SK-N-SH (cell line): ENCODE data around the gene CACNA1D. TPM values are rescaled to one million over a fixed set of nuclear protein-coding genes. Genes with fewer than 3 reads are reported as not detected.

ENCODE experiments used
- CTCF ChIA-PET: fragments of 300-600, 350-600 bp; formaldehyde crosslinking; extraction: SDS; loops from one replicate; lab custom pipeline; 2021; lab: Yijun Ruan, JAX
- POLR2A ChIA-PET: fragments of 350-600 bp; sonication (Branson Sonifier 250); formaldehyde crosslinking; extraction: SDS; loops from one replicate; lab custom pipeline; 2020; ENCODE audit warnings: antibody characterized with exemption, inconsistent platforms; lab: Yijun Ruan, JAX
- DNase-seq: peaks from one replicate; pipeline ENCODE4 v3.0.0; 2012
- H2AFZ ChIP-seq: fragments of 200-600 bp; sonication (generic); 2 replicates; pipeline ENCODE4 v1.8.1; 2016; ENCODE audit warnings: antibody characterized with exemption, mild to moderate bottlenecking, low read depth
- H3F3A ChIP-seq: fragments of 200-600 bp; sonication (generic); replicated peaks from 2 replicates; pipeline ENCODE3; 2016; ENCODE audit warnings: antibody characterized with exemption, mild to moderate bottlenecking; ENCODE audit not compliant: insufficient read depth
- H3K27ac ChIP-seq, 2 experiments: fragments of 200-500 bp in 1 of 2; fragments of 200-600 bp in 1 of 2; sonication (Bioruptor generic) in 1 of 2; sonication (generic), shearing (Covaris generic) in 1 of 2; 2 replicates each; pipeline versions ENCODE4 v1.5.1 to v1.6.1; 2014 to 2016; ENCODE audit warnings: low read depth in 2 of 2, inconsistent platforms in 1 of 2, low read length in 1 of 2, mild to moderate bottlenecking in 1 of 2, mixed read lengths in 1 of 2
- H3K27me3 ChIP-seq: fragments of 200-600 bp; sonication (generic), shearing (Covaris generic); 2 replicates; pipeline ENCODE4 v1.6.1; 2016; ENCODE audit warnings: mixed run types; ENCODE audit not compliant: insufficient read depth
- H3K36me3 ChIP-seq, 2 experiments: fragments of 200-500 bp in 1 of 2; fragments of 200-600 bp in 1 of 2; sonication (Bioruptor generic) in 1 of 2; sonication (generic) in 1 of 2; replicated peaks in 1 of 2; 2 replicates each; pipeline versions ENCODE3 to v1.5.1; 2014 to 2016; ENCODE audit warnings: low read length in 1 of 2, mild to moderate bottlenecking in 1 of 2; ENCODE audit not compliant: insufficient read depth in 2 of 2, control insufficient read depth in 1 of 2
- H3K4me1 ChIP-seq, 2 experiments: fragments of 200-500 bp in 1 of 2; fragments of 200-600 bp in 1 of 2; sonication (Bioruptor generic) in 1 of 2; sonication (generic), shearing (Covaris generic) in 1 of 2; 2 replicates each; pipeline versions ENCODE4 v1.5.1 to v1.6.1; 2014 to 2016; ENCODE audit warnings: low read depth in 1 of 2, low read length in 1 of 2, mixed run types in 1 of 2; ENCODE audit not compliant: insufficient read depth in 2 of 2, control insufficient read depth in 1 of 2
- H3K4me2 ChIP-seq: fragments of 200-600 bp; sonication (generic), shearing (Covaris generic); 2 replicates; pipeline ENCODE4 v1.6.1; 2017; ENCODE audit warnings: mixed run types
- H3K4me3 ChIP-seq, 2 experiments: fragments of 200-500 bp in 1 of 2; fragments of 200-600 bp in 1 of 2; sonication (Bioruptor generic) in 1 of 2; sonication (generic), shearing (Covaris generic) in 1 of 2; 2 replicates each; pipeline versions ENCODE4 v1.5.1 to v1.8.1; 2014 to 2016; ENCODE audit warnings: low read depth in 2 of 2, inconsistent platforms in 1 of 2, low read length in 1 of 2, mild to moderate bottlenecking in 1 of 2, mixed read lengths in 1 of 2, moderate library complexity in 1 of 2
- H3K79me2 ChIP-seq: fragments of 200-600 bp; sonication (generic); 2 replicates; pipeline ENCODE4 v1.8.1; 2017; ENCODE audit warnings: mild to moderate bottlenecking; ENCODE audit not compliant: insufficient read depth
- H3K9ac ChIP-seq: fragments of 200-600 bp; sonication (generic); 2 replicates; pipeline ENCODE4 v1.6.1; 2017; ENCODE audit warnings: mixed run types
- H3K9me2 ChIP-seq: fragments of 200-600 bp; sonication (generic); 2 replicates; pipeline ENCODE4 v1.6.1; 2017; ENCODE audit warnings: mixed run types
- H3K9me3 ChIP-seq: fragments of 200-600 bp; sonication (generic); 2 replicates; pipeline ENCODE4 v1.6.1; 2017; ENCODE audit warnings: mixed run types, mild to moderate bottlenecking, moderate library complexity
- H4K20me1 ChIP-seq: fragments of 200-600 bp; sonication (generic); 2 replicates; pipeline ENCODE4 v1.6.1; 2017; ENCODE audit warnings: mild to moderate bottlenecking, mixed run types; ENCODE audit not compliant: insufficient read depth
- CTCF ChIP-seq: fragments of 200-600 bp; sonication (generic); IDR thresholded peaks from 2 replicates; pipeline ENCODE4 v1.6.1; 2017; ENCODE audit warnings: antibody characterized with exemption, mild to moderate bottlenecking, moderate library complexity
- ELF1 ChIP-seq: IDR thresholded peaks from 2 replicates; pipeline ENCODE4 v1.4.0; 2012
- EZH2phosphoT487 ChIP-seq: fragments of 200-600 bp; sonication (generic); IDR thresholded peaks from 2 replicates; pipeline ENCODE4 v1.6.1; 2017; ENCODE audit warnings: low read depth, mixed run types, mild to moderate bottlenecking, antibody characterized with exemption, moderate library complexity, borderline replicate concordance
- FOSL2 ChIP-seq: IDR thresholded peaks from 2 replicates; pipeline ENCODE4 v1.4.0; 2012; ENCODE audit warnings: low read depth, mild to moderate bottlenecking, moderate library complexity, borderline replicate concordance
- GABPA ChIP-seq: IDR thresholded peaks from 2 replicates; pipeline ENCODE4 v1.4.0; 2012; ENCODE audit warnings: low read depth, mild to moderate bottlenecking
- MEF2A ChIP-seq: IDR thresholded peaks from 2 replicates; pipeline ENCODE4 v1.4.0; 2012; ENCODE audit warnings: low read depth, borderline replicate concordance
- RAD21 ChIP-seq: IDR thresholded peaks from 2 replicates; pipeline ENCODE4 v1.6.1; 2012; ENCODE audit warnings: mild to moderate bottlenecking, low read length
- RCOR1 ChIP-seq: fragments of 150-350 bp; IDR thresholded peaks from 2 replicates; pipeline ENCODE4 v1.6.1; 2017; ENCODE audit warnings: antibody characterized with exemption, low read length
- RXRA ChIP-seq: IDR thresholded peaks from 2 replicates; pipeline ENCODE4 v1.4.0; 2012; ENCODE audit warnings: low read depth, mild to moderate bottlenecking, borderline replicate concordance
- SIN3A ChIP-seq: IDR thresholded peaks from 2 replicates; pipeline ENCODE4 v1.6.1; 2012; ENCODE audit warnings: low read depth, mild to moderate bottlenecking, low read length, moderate library complexity, borderline replicate concordance
- TCF12 ChIP-seq: IDR thresholded peaks from 2 replicates; pipeline ENCODE4 v1.4.0; 2012
- TEAD4 ChIP-seq: IDR thresholded peaks from 2 replicates; pipeline ENCODE4 v1.4.0; 2012; ENCODE audit warnings: mild to moderate bottlenecking, borderline replicate concordance; ENCODE audit not compliant: insufficient read depth
- YY1 ChIP-seq: IDR thresholded peaks from 2 replicates; pipeline ENCODE4 v1.4.0; 2012; ENCODE audit warnings: low read depth, mild to moderate bottlenecking
- ZBTB33 ChIP-seq: IDR thresholded peaks from 2 replicates; pipeline ENCODE4 v1.4.0; 2012; ENCODE audit warnings: low read depth, borderline replicate concordance
- WGBS: methylation state at CpG from one replicate; pipeline ENCODE4 v1.1.6; 2017; ENCODE audit warnings: low lambda C conversion rate; 5-methylcytosine and 5-hydroxymethylcytosine counted together
- polyA plus RNA-seq, 3 experiments: library from polyadenylated mRNA; depleted of rRNA; stranded (reverse); fragments of >200 nt; gene quantifications; 2 replicates each; pipeline ENCODE4 v1.2.3, GENCODE V29; 2012
- TF ChIP-seq, protein P1 (sequence below): IDR thresholded peaks from 2 replicates; pipeline ENCODE4 v1.4.0; 2012; ENCODE audit warnings: low read depth, borderline replicate concordance

Gene CACNA1D
- polyA plus RNA-seq, 1 of the 3 experiments (the other 2 are of a cell fraction): 0.12 TPM

GRCh38 chr3:53513556-53514190, 19.3 kb downstream of the CACNA1D start:
- H3K4me2 ChIP-seq: no peak overlapping the region
- H3K27me3 ChIP-seq: peaks cover 7% of the 10 kb centered on the region; the same call in 1 of the 2 replicates
- no peak overlapping the region for H3K9ac ChIP-seq
- 58% methylated on average over 7 of the region's 7 CpGs for WGBS
- H3F3A ChIP-seq: no peaks in the 10 kb centered on the region
- ChIA-PET POLR2A (no interaction called here), CTCF (interaction anchor here (0.6 to 2.5 kb wide), 9 partner anchors 10 to 293 kb away, joined by 3 to 11 read pairs (median 4); partner anchors contain the start of gene CACNA1D)
- no peaks in the 10 kb centered on the region for H3K36me3 ChIP-seq
- no peaks in the 10 kb centered on the region for H3K79me2 ChIP-seq
- no peaks in the 10 kb centered on the region for H3K9me2 ChIP-seq
- H3K27ac ChIP-seq: no peak overlapping the region
- no peak overlapping the region for H2AFZ ChIP-seq
- no peak overlapping the region for H3K4me3 ChIP-seq
- H3K9me3 ChIP-seq: no peaks in the 10 kb centered on the region
- no peak for DNase-seq
- TF ChIP-seq RAD21 (peak; percentile 29; the same call in 1 of the 2 replicates), MEF2A (no peak), EZH2phosphoT487 (no peak), RXRA (no peak), ELF1 (no peak), CTCF (peak; percentile 36; the same call in 1 of the 2 replicates)
- TF ChIP-seq, protein P1, sequence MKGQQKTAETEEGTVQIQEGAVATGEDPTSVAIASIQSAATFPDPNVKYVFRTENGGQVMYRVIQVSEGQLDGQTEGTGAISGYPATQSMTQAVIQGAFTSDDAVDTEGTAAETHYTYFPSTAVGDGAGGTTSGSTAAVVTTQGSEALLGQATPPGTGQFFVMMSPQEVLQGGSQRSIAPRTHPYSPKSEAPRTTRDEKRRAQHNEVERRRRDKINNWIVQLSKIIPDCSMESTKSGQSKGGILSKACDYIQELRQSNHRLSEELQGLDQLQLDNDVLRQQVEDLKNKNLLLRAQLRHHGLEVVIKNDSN: no peak
- H3K4me1 ChIP-seq: peaks cover 0 to 13% of the 10 kb centered on the region in 2 experiments; a peak in 1 of 4 replicates
- no peaks in the 10 kb centered on the region for H4K20me1 ChIP-seq

GRCh38 chr3:53516339-53516738, 21.9 kb downstream of the CACNA1D start:
- Histone ChIP-seq H3K4me3 (no peak overlapping the region), H3K4me2 (no peak overlapping the region), H3K9me3 (no peaks in the 10 kb centered on the region), H4K20me1 (no peaks in the 10 kb centered on the region), H3K36me3 (no peaks in the 10 kb centered on the region), H3K9ac (no peak overlapping the region), H3K9me2 (no peaks in the 10 kb centered on the region), H3K79me2 (no peaks in the 10 kb centered on the region), H3K27me3 (no peaks in the 10 kb centered on the region), H2AFZ (no peak overlapping the region), H3K27ac (no peak overlapping the region), H3F3A (no peaks in the 10 kb centered on the region), H3K4me1 (peaks cover 0 to 21% of the 10 kb centered on the region in 2 experiments; a peak in 2 of 4 replicates)
- CTCF ChIA-PET: interaction anchor here (1.4 kb wide), 1 partner anchor 20 kb away, joined by 3 read pairs; no protein-coding TSS in a partner anchor
- POLR2A ChIA-PET: no interaction called here
- 39% methylated on average over 5 of the region's 5 CpGs for WGBS
- TF ChIP-seq YY1 (no peak), FOSL2 (no peak), SIN3A (no peak), TEAD4 (no peak), ZBTB33 (no peak), TCF12 (no peak), GABPA (no peak), RCOR1 (no peak)
- TF ChIP-seq, protein P1: no peak
- DNase-seq: no peak
